Measurements from ENCODE around the gene IL15RA.

IL15RA gene, protein sequence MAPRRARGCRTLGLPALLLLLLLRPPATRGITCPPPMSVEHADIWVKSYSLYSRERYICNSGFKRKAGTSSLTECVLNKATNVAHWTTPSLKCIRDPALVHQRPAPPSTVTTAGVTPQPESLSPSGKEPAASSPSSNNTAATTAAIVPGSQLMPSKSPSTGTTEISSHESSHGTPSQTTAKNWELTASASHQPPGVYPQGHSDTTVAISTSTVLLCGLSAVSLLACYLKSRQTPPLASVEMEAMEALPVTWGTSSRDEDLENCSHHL

DNA sequence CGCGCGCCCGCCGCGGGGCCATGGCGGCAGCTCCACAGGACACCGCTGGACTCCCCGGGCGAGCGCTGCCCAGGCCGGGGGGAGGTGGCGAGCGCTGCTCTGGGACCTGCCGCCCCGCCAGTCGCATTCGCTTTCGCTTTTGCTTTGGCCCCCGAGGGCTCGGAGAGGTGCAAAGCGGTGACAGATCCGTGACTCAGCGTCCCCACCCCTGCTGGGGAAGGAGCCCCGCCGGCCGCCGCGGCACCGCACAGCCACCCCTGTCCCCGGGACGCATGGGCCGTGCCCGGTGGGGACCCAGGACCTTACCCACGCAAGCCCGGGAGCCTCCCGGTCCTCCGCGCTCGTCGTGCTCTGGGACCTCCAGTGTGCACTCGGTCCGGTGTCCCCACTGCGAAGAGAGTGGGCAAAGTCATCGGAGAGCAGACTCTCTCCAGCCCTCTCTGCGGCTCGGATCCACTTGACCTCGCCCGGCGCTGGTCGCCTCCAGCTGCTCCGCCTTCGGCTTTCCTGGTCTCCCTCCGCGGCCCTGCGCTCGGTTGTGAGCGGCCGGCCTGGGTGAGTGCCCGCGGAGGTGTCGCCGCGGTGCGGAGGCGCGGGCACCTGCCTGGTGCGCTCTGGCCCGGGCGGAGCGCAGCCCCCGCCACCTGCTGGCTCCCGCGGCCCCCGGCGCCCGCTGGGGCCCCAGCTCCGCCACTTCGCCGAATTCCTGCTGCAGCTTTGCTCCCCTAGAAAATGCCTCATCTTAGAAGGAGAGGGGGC lies at the start of gene IL15RA:
Gene IL15RA (minus strand): TSS at position 73 of the 759 bp plus-strand sequence. CDS start 51 bp downstream, at position 22.
- DNase-seq: peak in 11 of 58 donors; percentile 11 to 58 (median 19)

DNA sequence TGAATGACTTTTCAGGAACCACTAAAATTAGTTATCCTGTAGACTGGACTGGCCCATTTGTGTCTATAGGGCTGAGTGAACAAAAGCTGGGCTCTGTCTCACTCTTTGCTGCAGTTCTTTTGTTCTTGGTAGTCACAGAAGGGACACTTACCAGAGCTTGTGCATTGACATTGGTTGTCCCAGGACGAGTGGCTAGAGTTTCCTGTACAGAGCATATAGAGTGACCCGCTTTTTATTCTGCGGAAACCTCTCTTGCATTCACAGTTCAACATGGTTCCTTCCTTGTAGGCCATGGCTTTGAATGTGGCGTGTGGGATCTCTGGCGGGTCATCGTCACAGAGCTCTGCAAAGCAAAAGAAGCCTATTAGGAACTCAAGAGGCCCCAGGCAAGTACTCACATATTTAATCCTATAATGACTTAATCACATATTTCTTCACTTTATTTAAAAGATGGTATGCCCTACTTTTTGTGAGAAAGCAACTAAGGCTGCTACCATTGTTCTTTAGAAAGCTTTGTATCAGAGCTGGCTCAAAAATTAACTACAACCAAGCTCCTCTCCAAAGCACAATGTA lies 48.4 kb upstream of the IL15RA start:
- DNase-seq: no peak

DNA sequence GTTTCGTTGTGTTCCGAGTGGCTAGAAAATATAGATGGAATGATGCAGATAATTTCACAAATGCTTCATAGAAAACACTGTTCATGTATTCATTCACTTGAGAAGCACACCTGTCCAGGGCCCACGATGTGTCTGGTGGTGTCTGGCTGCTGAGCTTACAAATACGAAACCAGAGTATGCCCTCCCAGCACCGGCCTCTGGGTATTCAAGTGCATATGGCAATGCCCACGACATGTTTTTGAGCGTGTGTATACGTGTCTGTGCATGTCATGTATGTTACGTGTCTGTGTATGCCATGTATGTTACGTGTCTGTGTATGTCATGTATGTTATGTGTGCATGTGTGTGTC lies 47.0 kb upstream of the IL15RA start:
- no peak for DNase-seq

DNA sequence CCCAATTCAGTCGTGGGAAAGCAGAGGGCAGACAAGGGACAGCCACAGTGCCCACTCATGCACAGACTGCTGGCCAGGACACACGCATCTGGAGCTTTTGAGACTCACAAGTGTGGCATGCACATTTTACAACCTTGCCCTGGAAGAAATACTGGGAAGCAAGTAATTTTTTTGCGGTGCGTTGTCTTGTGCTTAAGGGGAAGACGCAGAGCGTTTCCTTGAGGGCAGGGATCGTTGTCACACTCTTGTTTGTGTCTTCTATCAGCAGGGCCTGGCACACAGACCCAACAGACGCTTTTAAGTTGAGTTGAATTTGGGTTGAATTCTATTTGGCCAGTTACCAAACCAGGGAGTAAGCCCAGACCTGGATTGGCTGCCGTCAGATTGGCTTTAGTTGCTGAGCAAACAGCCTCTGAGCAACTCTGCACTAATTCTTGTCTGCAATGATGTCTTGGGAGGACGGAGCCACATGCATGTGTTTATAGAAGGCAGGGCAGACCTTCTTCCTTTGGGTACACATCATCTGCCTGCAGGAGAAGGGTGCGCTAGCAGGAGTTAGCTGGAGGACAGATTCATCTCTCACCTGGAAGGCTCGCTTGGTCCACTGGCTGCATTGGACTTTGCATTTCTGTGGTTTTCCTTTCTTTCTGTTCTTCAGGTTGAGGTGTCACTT lies 46.5 kb upstream of the IL15RA start:
- peak in 1 of 58 donors; percentile 4 for DNase-seq

DNA sequence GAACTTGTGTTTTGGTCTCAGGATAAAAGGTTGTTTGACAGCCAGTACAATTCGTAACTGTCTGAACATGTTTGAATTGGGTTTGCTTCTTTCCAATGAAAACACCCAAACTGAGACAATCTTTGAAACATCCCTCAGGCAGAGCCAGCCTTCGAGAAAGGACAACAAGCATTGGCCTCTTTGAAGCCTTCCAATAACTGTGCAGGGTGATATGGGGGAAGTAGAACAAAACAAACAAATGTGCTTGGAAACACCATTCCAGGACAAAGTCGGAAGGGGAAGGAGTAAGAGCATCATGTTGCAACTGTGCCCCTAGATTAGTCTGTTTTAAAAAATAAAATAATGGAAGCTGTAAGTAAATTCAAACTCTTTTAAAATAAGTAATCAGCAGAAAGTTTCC lies 45.3 kb upstream of the IL15RA start:
- no peak for DNase-seq

DNA sequence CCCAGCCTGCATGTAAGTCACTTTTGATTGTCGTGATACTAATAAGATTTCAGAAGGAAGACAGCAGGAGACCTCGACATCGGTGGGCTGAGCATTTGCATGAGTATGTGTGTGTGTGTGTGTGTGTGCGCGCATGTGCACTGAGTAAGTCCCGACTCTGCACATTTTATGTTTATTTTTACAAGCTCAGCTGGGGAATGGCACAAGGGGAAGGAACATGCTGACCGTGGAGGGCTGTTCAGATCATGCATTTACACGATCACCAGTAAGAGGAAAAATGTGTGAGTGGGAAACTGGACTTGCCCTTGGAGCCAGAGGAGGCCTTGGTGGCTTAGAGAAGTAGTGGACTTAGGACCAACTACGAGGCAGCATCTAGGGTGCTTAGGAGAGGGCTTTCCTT lies 43.5 kb upstream of the IL15RA start:
- DNase-seq: peak in 1 of 58 donors; percentile 6

DNA sequence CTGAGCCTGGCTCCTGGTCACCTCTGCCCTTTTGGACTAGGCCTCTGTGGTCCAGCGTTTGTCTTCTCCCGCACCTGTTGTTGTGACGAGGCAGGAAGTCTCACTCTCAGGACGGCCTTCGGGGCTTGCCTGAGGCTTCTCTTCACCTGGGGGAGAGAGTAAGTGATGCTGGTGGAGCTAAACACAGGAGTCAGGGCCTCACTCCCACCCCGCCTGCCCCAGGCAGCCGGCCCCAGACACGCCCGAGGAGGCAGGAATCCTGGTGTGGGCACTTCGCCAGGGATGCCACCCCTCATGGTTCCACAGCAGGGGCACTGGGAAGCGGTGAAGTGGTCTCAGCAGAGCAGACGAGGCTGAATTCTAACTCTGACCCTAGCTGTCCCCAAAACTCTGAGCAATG lies 42.5 kb upstream of the IL15RA start:
- no peak for DNase-seq

DNA sequence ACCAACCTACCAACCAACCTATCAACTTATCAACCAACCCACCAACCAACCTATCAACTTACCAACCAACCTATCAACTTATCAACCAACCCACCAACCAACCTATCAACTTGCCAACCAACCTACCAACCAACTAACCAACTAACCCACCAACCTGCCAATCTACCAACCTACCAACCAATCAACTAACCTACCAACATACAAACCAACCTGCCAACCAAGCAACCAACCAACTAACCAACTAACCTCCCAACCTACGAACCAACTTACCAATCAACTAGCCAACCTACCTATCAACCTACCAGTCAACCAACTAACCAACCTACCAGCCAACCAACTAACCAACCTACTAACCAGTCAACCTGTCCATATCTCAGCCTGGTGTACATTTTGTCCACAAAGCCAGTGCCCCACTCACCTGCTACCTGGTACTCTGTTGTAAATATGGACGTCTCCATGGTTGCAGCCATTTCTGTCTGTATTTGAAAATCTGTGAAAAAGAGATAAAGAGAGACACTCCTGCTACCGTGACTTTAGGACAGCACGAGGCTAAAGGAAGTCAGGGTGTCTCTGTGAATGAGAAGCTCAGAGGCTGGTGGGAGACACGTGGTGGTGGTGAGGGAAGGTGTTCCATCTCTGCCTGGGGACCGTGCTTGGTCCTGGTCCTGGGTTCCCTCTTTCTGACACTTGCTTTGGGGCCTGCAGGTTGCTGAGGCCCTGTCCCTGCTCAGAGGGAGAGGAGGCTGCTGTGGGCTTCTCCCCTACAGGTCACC lies 41.9 kb upstream of the IL15RA start:
- DNase-seq: no peak

DNA sequence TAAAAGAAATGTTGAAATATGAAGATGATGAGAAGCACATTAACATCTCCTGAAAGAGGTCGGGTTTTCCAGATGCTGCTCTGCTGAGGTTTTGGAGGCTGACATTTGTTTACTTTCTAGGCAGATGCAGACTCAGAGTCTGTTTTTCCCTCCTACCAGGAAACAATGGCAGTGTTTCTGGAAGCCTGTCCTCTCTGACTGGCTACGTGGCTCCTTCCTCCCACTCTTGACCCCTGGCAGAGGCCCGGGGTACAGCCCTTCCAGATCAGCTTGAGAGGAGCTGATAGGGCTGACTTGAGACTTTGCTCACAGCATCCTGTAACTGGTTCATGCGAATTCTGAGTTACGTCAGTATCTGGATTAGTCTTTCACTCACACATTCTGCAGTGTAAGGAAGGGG lies 41.1 kb upstream of the IL15RA start:
- no peak for DNase-seq

DNA sequence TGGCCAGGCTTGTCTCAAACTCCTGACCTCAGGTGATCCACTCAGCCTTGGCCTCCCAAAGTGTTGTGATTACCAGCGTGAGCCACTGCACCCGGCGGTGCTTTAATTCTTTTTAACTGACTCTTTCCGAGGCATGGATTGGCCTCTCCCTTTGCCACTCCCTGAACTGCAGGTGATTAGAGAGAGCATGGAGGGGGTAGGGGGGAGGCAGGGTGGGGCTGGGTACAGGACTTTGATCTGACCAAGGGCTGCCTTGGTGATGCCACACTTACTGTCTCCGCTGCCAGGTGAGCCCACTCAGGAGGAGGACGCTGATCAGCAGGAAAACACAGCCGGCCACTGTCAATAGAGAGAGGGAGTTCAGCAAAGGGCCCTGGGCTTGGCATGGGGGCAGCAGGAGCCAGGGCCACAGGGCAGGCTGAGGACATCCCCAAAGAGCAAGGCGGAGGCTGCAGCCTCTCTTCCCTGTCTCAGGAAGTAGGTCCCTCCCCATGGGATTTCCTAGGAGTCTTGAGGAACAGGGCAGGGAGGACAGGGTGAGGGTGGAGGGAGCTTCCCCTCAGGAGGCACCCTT lies 40.5 kb upstream of the IL15RA start:
- no peak for DNase-seq

DNA sequence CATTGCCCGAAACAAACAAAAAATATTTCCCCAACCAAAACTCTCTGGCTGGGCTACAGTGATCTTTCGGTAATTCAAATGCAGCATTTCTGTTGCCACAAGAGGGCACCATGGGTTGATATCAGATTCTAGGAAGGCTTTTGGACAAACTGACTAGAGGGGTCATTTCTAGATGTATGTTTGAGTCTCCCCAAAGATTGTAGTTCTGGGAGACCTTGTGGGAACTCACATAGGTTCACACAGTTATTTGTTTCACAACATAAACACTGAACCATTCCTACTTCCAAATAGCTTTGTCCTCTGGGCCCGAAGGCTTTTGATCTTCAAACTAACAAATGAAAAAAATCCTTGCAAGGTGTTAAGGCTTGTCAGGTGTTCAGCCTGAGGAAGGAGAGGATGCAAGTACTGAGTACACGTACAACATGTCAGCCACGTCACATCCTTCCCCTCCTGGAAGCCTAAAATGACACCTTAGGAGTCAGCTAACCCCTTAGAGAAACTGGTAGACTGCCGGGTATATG lies 37.0 kb upstream of the IL15RA start:
- peak in 34 of 58 donors; percentile 2 to 49 (median 14) for DNase-seq

DNA sequence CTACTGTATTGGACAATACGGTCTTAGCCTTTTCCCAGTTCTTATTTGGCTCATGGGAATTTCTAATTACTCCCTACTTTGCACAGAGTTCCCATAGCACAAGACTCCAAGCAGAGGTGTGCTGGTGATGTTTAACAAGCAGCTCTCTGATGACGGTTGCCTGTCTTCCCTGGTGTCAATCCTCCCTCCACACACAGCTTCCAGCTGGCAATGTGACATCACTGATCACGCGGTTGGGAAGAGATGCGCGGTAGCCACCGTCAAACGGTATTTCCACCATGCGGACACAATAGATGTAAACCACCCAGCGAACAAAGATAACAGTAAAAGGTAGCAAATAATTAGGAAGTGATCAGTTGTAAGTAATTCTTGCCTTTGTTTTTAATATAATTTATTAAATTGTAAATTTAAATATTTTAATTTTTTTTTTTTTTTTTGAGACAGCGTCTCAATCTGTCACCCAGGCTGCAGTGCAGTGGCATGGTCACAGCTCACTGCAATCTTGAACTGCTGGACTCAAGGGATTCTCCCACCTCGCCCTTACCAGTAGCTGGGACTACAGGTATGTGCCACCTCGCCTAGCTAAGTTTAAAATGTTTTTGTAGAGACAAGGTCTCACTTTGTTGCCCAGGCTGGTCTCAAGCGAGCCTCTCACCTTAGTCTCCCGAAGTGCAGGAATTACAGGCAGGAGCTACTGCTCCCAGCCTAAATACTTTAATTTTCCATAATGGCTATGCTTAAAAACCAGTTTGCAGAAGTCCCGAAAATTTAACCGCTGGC lies 36.3 kb upstream of the IL15RA start:
- DNase-seq: no peak

DNA sequence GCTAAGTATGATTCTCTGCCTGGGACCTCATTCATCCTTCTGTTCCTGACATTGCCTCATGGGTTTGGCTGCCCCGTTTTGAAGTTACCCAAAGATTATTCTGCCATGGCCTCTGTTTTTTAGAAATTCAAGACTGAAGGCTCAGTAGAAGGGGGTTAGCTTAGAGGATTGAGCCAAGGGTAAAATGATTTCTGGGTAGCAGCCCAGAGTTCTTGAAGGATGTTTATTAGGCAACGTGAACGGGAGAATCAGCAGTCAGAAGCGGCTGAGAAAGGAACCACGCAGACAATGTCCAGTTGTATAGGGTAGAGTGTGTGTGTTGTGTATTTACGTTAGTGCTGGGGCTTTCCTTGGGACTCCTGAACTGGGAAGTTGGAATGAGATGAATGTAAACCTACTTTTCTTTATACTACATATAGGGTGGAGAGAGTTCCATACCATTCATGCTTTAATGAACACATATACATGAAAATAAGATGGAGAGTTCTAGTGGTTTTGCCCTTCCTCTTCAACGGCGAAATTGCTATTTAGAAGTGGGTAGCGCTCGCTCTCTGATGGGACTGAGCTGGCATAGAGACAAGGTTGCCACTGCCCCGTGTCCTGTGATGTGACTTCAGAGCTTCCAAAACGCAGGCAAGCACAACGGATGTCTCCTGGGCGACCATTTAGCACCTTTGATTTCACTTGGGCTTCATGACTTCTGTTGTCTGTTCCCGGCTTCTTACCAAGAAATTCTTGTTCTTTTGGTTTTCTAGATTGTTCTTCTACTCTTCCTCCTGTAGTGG lies 35.0 kb upstream of the IL15RA start:
- DNase-seq: no peak

DNA sequence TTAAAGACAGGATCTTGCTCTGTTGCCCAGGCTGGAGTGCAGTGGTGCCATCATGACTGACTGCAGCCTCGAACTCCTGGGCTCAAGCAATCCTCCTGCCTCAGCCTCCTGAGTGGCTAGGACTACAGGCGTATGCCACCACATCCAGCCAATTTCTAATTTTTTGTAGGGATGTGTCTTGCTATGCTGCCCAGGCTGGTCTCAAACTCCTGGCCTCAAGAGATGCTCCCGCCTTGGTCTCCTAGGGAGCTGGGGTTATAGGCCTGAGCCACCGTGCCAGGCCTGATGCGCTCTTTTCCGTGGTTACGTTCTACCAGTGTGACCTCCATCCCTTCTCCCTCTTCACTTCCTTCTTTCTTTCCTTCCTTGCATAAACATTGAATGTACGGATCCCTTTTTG lies 34.2 kb upstream of the IL15RA start:
- DNase-seq: no peak

DNA sequence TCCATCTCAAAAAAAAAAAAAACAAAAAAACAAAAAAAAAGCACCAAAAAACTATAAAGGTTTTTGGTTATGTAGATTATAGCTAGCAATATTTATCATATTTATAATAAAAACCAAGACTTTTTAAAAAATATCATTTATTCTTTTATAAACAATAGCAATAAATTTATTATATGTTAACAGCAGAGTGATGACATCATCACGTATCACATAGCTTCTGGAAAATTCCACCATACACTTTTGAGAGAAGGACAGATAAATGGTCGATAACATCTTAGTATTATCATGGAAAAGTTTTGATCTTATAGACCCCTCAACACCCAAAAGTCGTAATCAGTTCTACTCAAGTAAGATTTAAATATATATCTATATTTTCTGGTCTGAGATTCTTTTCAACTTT lies 33.2 kb upstream of the IL15RA start:
- no peak for DNase-seq

DNA sequence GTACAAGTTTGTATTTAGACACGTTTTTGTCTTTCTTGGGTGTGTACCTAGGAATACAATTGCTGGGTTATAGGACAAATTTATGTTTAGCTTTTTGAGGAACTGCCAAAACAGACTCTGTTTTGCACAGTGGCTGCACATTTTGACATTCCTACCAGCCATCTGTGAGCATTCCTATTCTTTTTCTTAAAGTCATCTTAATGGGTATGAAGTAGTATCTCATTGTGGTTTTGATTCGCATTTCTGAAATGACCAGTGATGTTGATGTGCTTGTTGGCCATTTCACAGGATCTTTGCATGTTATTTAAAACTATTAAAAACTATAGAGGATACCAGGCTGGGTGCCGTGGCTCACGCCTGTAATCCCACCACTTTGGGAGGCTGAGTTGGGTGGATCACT lies 32.6 kb upstream of the IL15RA start:
- DNase-seq: no peak

DNA sequence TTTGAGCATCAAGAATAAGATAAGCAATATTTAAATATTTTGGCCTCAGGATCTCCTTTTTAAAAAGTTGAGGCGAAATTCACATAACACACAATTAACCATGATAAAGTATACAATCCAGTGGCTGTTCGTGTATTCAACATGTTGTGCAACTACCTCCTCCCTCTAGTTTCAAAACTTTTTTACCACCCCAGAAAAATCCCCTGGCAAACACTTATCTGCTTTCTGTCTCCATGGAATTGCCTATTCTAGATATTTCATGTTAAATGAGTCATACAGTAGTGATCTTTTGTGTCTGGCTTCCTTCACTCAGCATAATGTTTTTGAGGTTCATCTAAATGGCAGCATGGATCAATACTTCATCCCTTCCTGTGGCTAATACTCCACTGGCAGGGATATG lies 31.8 kb upstream of the IL15RA start:
- DNase-seq: no peak

DNA sequence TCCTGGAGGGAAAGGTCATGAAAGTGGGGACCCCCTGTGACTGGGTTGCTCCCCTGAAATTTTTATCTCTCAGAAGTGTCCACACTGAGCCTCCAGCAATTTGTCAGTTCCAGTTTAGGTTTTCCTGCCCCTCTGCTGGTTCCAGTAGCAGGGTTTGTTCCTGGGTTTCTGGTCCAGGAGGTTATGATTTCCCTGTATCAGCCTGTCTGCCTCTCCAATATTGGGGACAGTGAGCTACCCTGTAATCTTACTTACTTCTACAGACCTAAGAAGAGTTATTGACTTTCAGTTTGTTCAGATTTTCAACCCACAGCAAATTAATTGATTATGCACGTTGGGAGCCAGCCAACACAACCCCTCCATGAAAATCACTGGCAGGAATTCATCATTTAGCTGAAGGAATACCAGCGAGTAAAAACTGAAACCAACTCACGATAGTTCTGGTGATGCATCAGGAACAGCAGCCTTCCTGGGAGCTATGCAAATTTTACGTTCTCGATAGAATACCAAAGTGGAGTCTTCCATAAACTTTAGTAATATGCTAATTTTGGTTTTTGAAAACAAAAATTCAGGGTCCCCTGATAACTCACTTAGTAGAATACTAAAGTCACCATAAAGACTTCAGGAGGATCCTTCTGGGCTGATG lies 31.3 kb upstream of the IL15RA start:
- DNase-seq: no peak

DNA sequence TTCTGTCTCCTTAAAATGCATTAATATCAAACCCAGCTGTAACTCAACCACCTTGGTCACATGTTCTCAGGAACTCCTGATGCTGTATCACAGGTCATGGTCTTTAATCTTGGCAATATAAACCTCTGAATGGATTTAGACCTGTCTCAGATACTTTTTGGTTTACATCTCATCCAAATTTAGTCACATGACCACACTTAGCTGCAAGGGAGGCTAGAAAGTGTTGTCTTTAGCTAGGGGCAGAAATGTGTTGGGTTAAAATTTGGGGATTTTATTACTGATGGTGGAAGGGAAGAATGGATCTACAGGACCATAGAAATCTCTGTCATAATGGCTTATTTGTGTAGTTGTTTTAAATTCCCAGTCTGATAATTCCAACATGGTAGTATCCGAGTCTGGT lies 29.6 kb upstream of the IL15RA start:
- DNase-seq: no peak
